ENCODE data around the gene RB1. TPM values are rescaled to one million over a fixed set of nuclear protein-coding genes. Genes with fewer than 3 reads are reported as not detected.

RB1 gene
- total RNA-seq, 1 experiment from 2014 or later = 36.7 TPM

DNA sequence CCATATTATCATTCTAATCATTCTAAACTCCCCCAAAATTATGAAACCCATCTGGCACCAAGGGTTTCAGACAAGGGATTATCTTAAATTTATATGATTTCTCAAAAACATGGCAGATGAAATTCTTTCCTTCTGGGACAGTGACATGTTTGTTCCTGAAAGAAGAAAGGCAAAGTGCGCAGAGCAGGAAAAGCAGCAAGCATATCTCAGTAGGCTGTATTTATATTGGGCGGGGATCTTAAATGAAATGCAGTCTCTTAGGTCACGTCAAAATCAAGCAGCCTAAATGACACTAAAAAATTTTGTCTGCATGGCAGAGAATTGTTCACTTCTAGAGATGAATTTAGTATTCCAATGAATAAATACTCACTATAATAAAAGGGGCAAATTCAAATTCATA lies 180.0 kb downstream of the RB1 start:
- H3K4me1 ChIP-seq (ENCODE audit: control insufficient read depth in 1 of 2, insufficient read depth in 2 of 2, low read length in 2 of 2) = no peaks in the 10 kb centered on the region
- no peaks in the 10 kb centered on the region for H3K36me3 ChIP-seq (ENCODE audit: control insufficient read depth in 1 of 2, insufficient read depth in 2 of 2, low read length in 2 of 2)
- H3K9ac ChIP-seq (ENCODE audit: low read length) = no peak overlapping the region
- H3K9me2 ChIP-seq (ENCODE audit: insufficient read depth) = no peaks in the 10 kb centered on the region
- no peaks in the 10 kb centered on the region for H3K79me2 ChIP-seq (ENCODE audit: insufficient read depth, low read length)
- intact Hi-C loops (cut with micrococcal nuclease) = no loop called here
- no peak overlapping the region for H3K4me2 ChIP-seq (ENCODE audit: low read length)
- H3K27ac ChIP-seq (ENCODE audit: low read depth, low read length) = no peak overlapping the region
- no peak for ATAC-seq
- H2AFZ ChIP-seq (ENCODE audit: low read depth, low read length, poor library complexity, severe bottlenecking) = no peak overlapping the region
- H3K27me3 ChIP-seq (ENCODE audit: insufficient read depth, low read length) = no peaks in the 10 kb centered on the region
- RAD21 ChIA-PET (ENCODE audit: low non-redundant PET in 1 of 2, low total read pairs in 2 of 2, uncharacterized antibody in 2 of 2, unreplicated experiment in 2 of 2) = no interaction called here
- TF ChIP-seq FOSL1 (IDR thresholded peaks at IDR 0.05; ENCODE audit: low read depth) (no peak), CEBPB (IDR thresholded peaks at IDR 0.05; ENCODE audit: low read depth) (no peak), EZH2 (IDR thresholded peaks at IDR 0.05) (no peak), ELF1 (IDR thresholded peaks at IDR 0.05; ENCODE audit: borderline replicate concordance, low read depth) (no peak), EGR1 (IDR thresholded peaks at IDR 0.05; ENCODE audit: low read depth) (no peak), ZNF274 (IDR thresholded peaks at IDR 0.05; ENCODE audit: low read depth, low read length) (no peak), CBX3 (IDR thresholded peaks at IDR 0.05; ENCODE audit: low read depth) (no peak)
- TF ChIP-seq, protein P1, sequence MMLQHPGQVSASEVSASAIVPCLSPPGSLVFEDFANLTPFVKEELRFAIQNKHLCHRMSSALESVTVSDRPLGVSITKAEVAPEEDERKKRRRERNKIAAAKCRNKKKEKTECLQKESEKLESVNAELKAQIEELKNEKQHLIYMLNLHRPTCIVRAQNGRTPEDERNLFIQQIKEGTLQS (IDR thresholded peaks at IDR 0.05) = no peak
- DNase-seq (ENCODE audit: low read depth, low spot score) = no peak
- no peaks in the 10 kb centered on the region for H4K20me1 ChIP-seq (ENCODE audit: insufficient read depth)
- POLR2A ChIA-PET = no interaction called here
- H3K9me3 ChIP-seq (ENCODE audit: control insufficient read depth in 1 of 2, insufficient read depth in 1 of 2, low read depth in 1 of 2, low read length in 2 of 2) = no peaks in the 10 kb centered on the region
- no TSS peak for BruUV-seq (replicated peaks)
- H3K4me3 ChIP-seq (replicated peaks in 1 of 2; ENCODE audit: low read depth in 1 of 2, low read length in 2 of 2) = no peak overlapping the region
- CTCF ChIA-PET = no interaction called here

DNA sequence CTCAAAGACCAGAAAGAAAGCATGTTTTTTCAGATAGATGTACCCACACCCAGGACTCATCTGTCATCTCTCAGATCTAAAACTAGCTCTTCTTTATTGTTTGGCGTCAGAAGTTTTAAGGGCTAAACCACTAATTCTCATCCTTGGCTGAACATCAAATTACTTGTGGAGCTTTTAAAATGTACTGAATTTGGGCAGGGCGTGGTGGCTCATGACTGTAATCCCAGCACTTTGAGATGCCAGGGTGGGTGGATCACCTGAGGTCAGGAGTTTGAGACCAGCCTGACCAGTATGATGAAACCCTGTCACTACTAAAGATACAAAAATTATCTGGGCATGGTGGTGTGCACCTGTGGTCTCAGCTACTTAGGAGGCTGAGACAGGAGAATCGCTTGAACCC lies 181.9 kb downstream of the RB1 start:
- intact Hi-C loops (cut with micrococcal nuclease) = no loop called here
- Histone ChIP-seq H4K20me1 (ENCODE audit: insufficient read depth) (no peaks in the 10 kb centered on the region), H3K9ac (ENCODE audit: low read length) (no peak overlapping the region), H3K36me3 (ENCODE audit: control insufficient read depth in 1 of 2, insufficient read depth in 2 of 2, low read length in 2 of 2) (no peaks in the 10 kb centered on the region), H3K4me1 (ENCODE audit: control insufficient read depth in 1 of 2, insufficient read depth in 2 of 2, low read length in 2 of 2) (no peaks in the 10 kb centered on the region), H2AFZ (ENCODE audit: low read depth, low read length, poor library complexity, severe bottlenecking) (no peak overlapping the region), H3K4me2 (ENCODE audit: low read length) (no peak overlapping the region), H3K27ac (ENCODE audit: low read depth, low read length) (no peak overlapping the region), H3K79me2 (ENCODE audit: insufficient read depth, low read length) (no peaks in the 10 kb centered on the region), H3K27me3 (ENCODE audit: insufficient read depth, low read length) (no peaks in the 10 kb centered on the region), H3K9me2 (ENCODE audit: insufficient read depth) (no peaks in the 10 kb centered on the region), H3K9me3 (ENCODE audit: control insufficient read depth in 1 of 2, insufficient read depth in 1 of 2, low read depth in 1 of 2, low read length in 2 of 2) (no peaks in the 10 kb centered on the region), H3K4me3 (replicated peaks in 1 of 2; ENCODE audit: low read depth in 1 of 2, low read length in 2 of 2) (no peak overlapping the region)
- no peak for TF ChIP-seq POLR2A (IDR thresholded peaks at IDR 0.05; ENCODE audit: borderline replicate concordance, extremely low read depth, insufficient read depth, insufficient read length)
- TF ChIP-seq, protein P2, sequence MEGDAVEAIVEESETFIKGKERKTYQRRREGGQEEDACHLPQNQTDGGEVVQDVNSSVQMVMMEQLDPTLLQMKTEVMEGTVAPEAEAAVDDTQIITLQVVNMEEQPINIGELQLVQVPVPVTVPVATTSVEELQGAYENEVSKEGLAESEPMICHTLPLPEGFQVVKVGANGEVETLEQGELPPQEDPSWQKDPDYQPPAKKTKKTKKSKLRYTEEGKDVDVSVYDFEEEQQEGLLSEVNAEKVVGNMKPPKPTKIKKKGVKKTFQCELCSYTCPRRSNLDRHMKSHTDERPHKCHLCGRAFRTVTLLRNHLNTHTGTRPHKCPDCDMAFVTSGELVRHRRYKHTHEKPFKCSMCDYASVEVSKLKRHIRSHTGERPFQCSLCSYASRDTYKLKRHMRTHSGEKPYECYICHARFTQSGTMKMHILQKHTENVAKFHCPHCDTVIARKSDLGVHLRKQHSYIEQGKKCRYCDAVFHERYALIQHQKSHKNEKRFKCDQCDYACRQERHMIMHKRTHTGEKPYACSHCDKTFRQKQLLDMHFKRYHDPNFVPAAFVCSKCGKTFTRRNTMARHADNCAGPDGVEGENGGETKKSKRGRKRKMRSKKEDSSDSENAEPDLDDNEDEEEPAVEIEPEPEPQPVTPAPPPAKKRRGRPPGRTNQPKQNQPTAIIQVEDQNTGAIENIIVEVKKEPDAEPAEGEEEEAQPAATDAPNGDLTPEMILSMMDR (IDR thresholded peaks at IDR 0.05 in 2 of 3, conservative IDR thresholded peaks at IDR 0.05 in 1 of 3; ENCODE audit: borderline replicate concordance in 1 of 3, insufficient read depth in 1 of 3, low read depth in 2 of 3, low read length in 2 of 3) = no peak
- no peak for ATAC-seq
- no peak for DNase-seq (ENCODE audit: low read depth, low spot score)
- BruUV-seq (replicated peaks) = no TSS peak
- ChIA-PET RAD21 (ENCODE audit: low non-redundant PET in 1 of 2, low total read pairs in 2 of 2, uncharacterized antibody in 2 of 2, unreplicated experiment in 2 of 2) (no interaction called here), POLR2A (no interaction called here), CTCF (no interaction called here)
